HG02642 (cell line): Measurements from ENCODE around the gene LAMA2.

Experiments
- ATAC-seq: cut with Tn5 transposase; IDR thresholded peaks from one replicate; pipeline ENCODE4 v1.9.1; 2021; ENCODE audit warnings: mild to moderate bottlenecking; ENCODE audit not compliant: unreplicated experiment, poor library complexity

LAMA2 gene

GRCh38 chr6:128993166-128993565, 110.2 kb downstream of the LAMA2 start:
- no peak for ATAC-seq

- no peak for ATAC-seq
These were observed 114.9 kb downstream of the LAMA2 start for GRCh38 chr6:128997880-128998279.

GRCh38 chr6:129006724-129007514, 124.0 kb downstream of the LAMA2 start:
- no peak for ATAC-seq

- ATAC-seq, result no peak
These were observed 124.9 kb downstream of the LAMA2 start for GRCh38 chr6:129007701-129008373.

- no peak for ATAC-seq
These were observed 125.7 kb downstream of the LAMA2 start for GRCh38 chr6:129008591-129008990.

- ATAC-seq, result no peak
These were observed 126.9 kb downstream of the LAMA2 start for GRCh38 chr6:129009851-129010250.

GRCh38 chr6:129014302-129014701, 131.4 kb downstream of the LAMA2 start:
- no peak for ATAC-seq

- no peak for ATAC-seq
These were observed 132.8 kb downstream of the LAMA2 start for GRCh38 chr6:129015721-129016120.

GRCh38 chr6:129016844-129017243, 133.9 kb downstream of the LAMA2 start:
- ATAC-seq, result no peak

- ATAC-seq, result no peak
These were observed 139.1 kb downstream of the LAMA2 start for GRCh38 chr6:129022011-129022553.

- ATAC-seq, result no peak
These were observed 143.7 kb downstream of the LAMA2 start for GRCh38 chr6:129026601-129027000.

GRCh38 chr6:129029778-129030177, 146.8 kb downstream of the LAMA2 start:
- ATAC-seq, result no peak

- no peak for ATAC-seq
These were observed 147.3 kb downstream of the LAMA2 start for GRCh38 chr6:129030215-129030614.

- no peak for ATAC-seq
These were observed 148.2 kb downstream of the LAMA2 start for GRCh38 chr6:129031051-129031599.

- no peak for ATAC-seq
These were observed 149.7 kb downstream of the LAMA2 start for GRCh38 chr6:129032602-129033001.

GRCh38 chr6:129033180-129033579, 150.2 kb downstream of the LAMA2 start:
- ATAC-seq, result no peak

GRCh38 chr6:129033581-129033980, 150.6 kb downstream of the LAMA2 start:
- no peak for ATAC-seq

GRCh38 chr6:129041563-129041962, 158.6 kb downstream of the LAMA2 start:
- ATAC-seq, result no peak

GRCh38 chr6:129046526-129046925, 163.6 kb downstream of the LAMA2 start:
- no peak for ATAC-seq

- ATAC-seq, result no peak
These were observed 164.9 kb downstream of the LAMA2 start for GRCh38 chr6:129047834-129048233.

- ATAC-seq, result no peak
These were observed 167.1 kb downstream of the LAMA2 start for GRCh38 chr6:129050086-129050485.
